ENCODE measurements around the gene GLIPR2. TPM values are rescaled to one million over a fixed set of nuclear protein-coding genes. Genes with fewer than 3 reads are reported as not detected.

GLIPR2 gene
- polyA plus RNA-seq, 1 of the 3 experiments (the other 2 are of a cell fraction), result 38.3 TPM

- no peak for TF ChIP-seq TCF12 (IDR thresholded peaks at IDR 0.05)
- no peak for TF ChIP-seq USF1 (IDR thresholded peaks at IDR 0.05; ENCODE audit: borderline replicate concordance, low read depth)
- no peak for TF ChIP-seq GATA2 (CRISPR knock-in tag; IDR thresholded peaks at IDR 0.05)
- no peak for TF ChIP-seq RFX5 (IDR thresholded peaks at IDR 0.05; ENCODE audit: low read length)
- no peak for TF ChIP-seq NFIC (IDR thresholded peaks at IDR 0.05; ENCODE audit: borderline replicate concordance)
- no peak for TF ChIP-seq POLR2AphosphoS5 (IDR thresholded peaks at IDR 0.05; ENCODE audit: low read depth, low read length)
- no peak for TF ChIP-seq GABPA (IDR thresholded peaks at IDR 0.05; ENCODE audit: low read depth)
- no peak for TF ChIP-seq RAD21 (IDR thresholded peaks at IDR 0.05; ENCODE audit: low read length)
- TF ChIP-seq CTCF (IDR thresholded peaks at IDR 0.05), result no peak
- no peak for TF ChIP-seq FOXJ3 (CRISPR knock-in tag; IDR thresholded peaks at IDR 0.05)
- H3K4me2 ChIP-seq, result peak overlapping the region; percentile 83
- H3K9me2 ChIP-seq, result no peaks in the 10 kb centered on the region
- H3K36me3 ChIP-seq (replicated peaks in 1 of 2; ENCODE audit: control insufficient read depth in 1 of 2, insufficient read depth in 2 of 2, low read length in 1 of 2), result peaks cover 3 to 14% of the 10 kb centered on the region in 2 experiments
- H3F3A ChIP-seq (replicated peaks; ENCODE audit: insufficient read depth), result no peaks in the 10 kb centered on the region
- peak overlapping the region; percentile 84 to 94 for H3K4me3 ChIP-seq (ENCODE audit: low read depth in 2 of 2, low read length in 1 of 2)
- peaks cover 64% of the 10 kb centered on the region for H3K79me2 ChIP-seq (ENCODE audit: insufficient read depth)
- no peaks in the 10 kb centered on the region for H3K27me3 ChIP-seq (ENCODE audit: insufficient read depth)
- POLR2A ChIA-PET, result interaction anchor here (1.7 kb wide), 1 partner anchor 13 kb away, joined by 7 read pairs; no protein-coding TSS in a partner anchor
- H3K9ac ChIP-seq, result peak overlapping the region; percentile 95
- H3K27ac ChIP-seq (ENCODE audit: low read depth in 2 of 2, low read length in 1 of 2), result peak overlapping the region; percentile 12 to 83; a peak in 3 of 4 replicates
- H3K9me3 ChIP-seq, result no peaks in the 10 kb centered on the region
- DNase-seq, result no peak
- H3K4me1 ChIP-seq (ENCODE audit: control insufficient read depth in 1 of 2, insufficient read depth in 2 of 2, low read depth in 1 of 2, low read length in 1 of 2), result peaks cover 6 to 27% of the 10 kb centered on the region in 2 experiments
- peaks cover 53% of the 10 kb centered on the region for H4K20me1 ChIP-seq (ENCODE audit: insufficient read depth)
- WGBS (ENCODE audit: low lambda C conversion rate), result 2% methylated on average over 7 of the region's 7 CpGs
- CTCF ChIA-PET, result interaction anchor here (1.2 to 3.6 kb wide), 8 partner anchors 10 to 169 kb away, joined by 3 to 15 read pairs (median 6); no protein-coding TSS in a partner anchor
- H2AFZ ChIP-seq (ENCODE audit: low read depth), result peak overlapping the region; percentile 47; the same call in 1 of the 2 replicates
Observed at GRCh38 chr9:36191686-36192085, 55.2 kb downstream of the GLIPR2 start.

GRCh38 chr9:36192196-36192595 is 55.7 kb downstream of the GLIPR2 start:
- H3K4me1 ChIP-seq (ENCODE audit: control insufficient read depth in 1 of 2, insufficient read depth in 2 of 2, low read depth in 1 of 2, low read length in 1 of 2), result peaks cover 6 to 27% of the 10 kb centered on the region in 2 experiments
- H3K27me3 ChIP-seq (ENCODE audit: insufficient read depth), result no peaks in the 10 kb centered on the region
- H3K4me3 ChIP-seq (ENCODE audit: low read depth in 2 of 2, low read length in 1 of 2), result peak overlapping the region; percentile 84 to 94
- ChIA-PET CTCF (interaction anchor here (0.9 to 1.9 kb wide), 4 partner anchors 10 to 170 kb away, joined by 3 to 5 read pairs (median 4); no protein-coding TSS in a partner anchor), POLR2A (no interaction called here)
- no peak for DNase-seq
- H4K20me1 ChIP-seq (ENCODE audit: insufficient read depth), result peaks cover 58% of the 10 kb centered on the region
- peaks cover 69% of the 10 kb centered on the region for H3K79me2 ChIP-seq (ENCODE audit: insufficient read depth)
- WGBS (ENCODE audit: low lambda C conversion rate), result 55% methylated on average over 4 of the region's 4 CpGs
- no peaks in the 10 kb centered on the region for H3K9me3 ChIP-seq
- TF ChIP-seq CTCF (IDR thresholded peaks at IDR 0.05), result no peak
- TF ChIP-seq SIN3A (IDR thresholded peaks at IDR 0.05; ENCODE audit: borderline replicate concordance, low read depth, low read length), result 0 out of 2 replicates have a peak, but pooled peaks have one; percentile 25
- TF ChIP-seq TAF1 (IDR thresholded peaks at IDR 0.05; ENCODE audit: borderline replicate concordance, low read depth, low read length), result no peak
- peak; percentile 50 for TF ChIP-seq PBX3 (IDR thresholded peaks at IDR 0.05)
- TF ChIP-seq EZH2phosphoT487 (IDR thresholded peaks at IDR 0.05; ENCODE audit: borderline replicate concordance, low read depth), result no peak
- no peak for TF ChIP-seq MXI1 (IDR thresholded peaks at IDR 0.05; ENCODE audit: low read depth, low read length)
- no peak for TF ChIP-seq EP300 (IDR thresholded peaks at IDR 0.05; ENCODE audit: borderline replicate concordance in 1 of 2, low read depth in 1 of 2, low read length in 1 of 2)
- no peak overlapping the region for H2AFZ ChIP-seq (ENCODE audit: low read depth)
- H3K4me2 ChIP-seq, result peak overlapping the region; percentile 83
- peaks cover 5 to 16% of the 10 kb centered on the region in 2 experiments for H3K36me3 ChIP-seq (replicated peaks in 1 of 2; ENCODE audit: control insufficient read depth in 1 of 2, insufficient read depth in 2 of 2, low read length in 1 of 2)
- H3F3A ChIP-seq (replicated peaks; ENCODE audit: insufficient read depth), result no peaks in the 10 kb centered on the region
- H3K9ac ChIP-seq, result peak overlapping the region; percentile 95
- no peaks in the 10 kb centered on the region for H3K9me2 ChIP-seq
- H3K27ac ChIP-seq (ENCODE audit: low read depth in 2 of 2, low read length in 1 of 2), result no peak overlapping the region

Data from SK-N-SH (cell line).